ENCODE data around the gene SIL1.
"Not testable (repeated sequence)": the region's sequence is repeated elsewhere in the genome, so short reads cannot be mapped to it uniquely, and the experiment has no call there.

The SIL1 gene

GRCh38 chr5:139182528-139183296 is 15.5 kb downstream of the SIL1 start:
- DNase-seq (ENCODE audit: low read depth), result no peak
- in situ Hi-C loops (cut with HindIII; ENCODE audit: low sequenced_read_pairs), result no loop called here
- H3K4me3 ChIP-seq (ENCODE audit: low read depth, low read length), result no peak overlapping the region
- TF ChIP-seq, protein P1, sequence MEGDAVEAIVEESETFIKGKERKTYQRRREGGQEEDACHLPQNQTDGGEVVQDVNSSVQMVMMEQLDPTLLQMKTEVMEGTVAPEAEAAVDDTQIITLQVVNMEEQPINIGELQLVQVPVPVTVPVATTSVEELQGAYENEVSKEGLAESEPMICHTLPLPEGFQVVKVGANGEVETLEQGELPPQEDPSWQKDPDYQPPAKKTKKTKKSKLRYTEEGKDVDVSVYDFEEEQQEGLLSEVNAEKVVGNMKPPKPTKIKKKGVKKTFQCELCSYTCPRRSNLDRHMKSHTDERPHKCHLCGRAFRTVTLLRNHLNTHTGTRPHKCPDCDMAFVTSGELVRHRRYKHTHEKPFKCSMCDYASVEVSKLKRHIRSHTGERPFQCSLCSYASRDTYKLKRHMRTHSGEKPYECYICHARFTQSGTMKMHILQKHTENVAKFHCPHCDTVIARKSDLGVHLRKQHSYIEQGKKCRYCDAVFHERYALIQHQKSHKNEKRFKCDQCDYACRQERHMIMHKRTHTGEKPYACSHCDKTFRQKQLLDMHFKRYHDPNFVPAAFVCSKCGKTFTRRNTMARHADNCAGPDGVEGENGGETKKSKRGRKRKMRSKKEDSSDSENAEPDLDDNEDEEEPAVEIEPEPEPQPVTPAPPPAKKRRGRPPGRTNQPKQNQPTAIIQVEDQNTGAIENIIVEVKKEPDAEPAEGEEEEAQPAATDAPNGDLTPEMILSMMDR (IDR thresholded peaks at IDR 0.05; ENCODE audit: low read depth, low read length, missing control alignments), result no peak

- no peak overlapping the region for H3K4me3 ChIP-seq (ENCODE audit: low read depth, low read length)
- in situ Hi-C loops (cut with HindIII; ENCODE audit: low sequenced_read_pairs), result no loop called here
- no peak for DNase-seq (ENCODE audit: low read depth)
- TF ChIP-seq, protein P1 (IDR thresholded peaks at IDR 0.05; ENCODE audit: low read depth, low read length, missing control alignments), result no peak
These were observed 16.2 kb downstream of the SIL1 start for GRCh38 chr5:139181835-139182452.

DNA sequence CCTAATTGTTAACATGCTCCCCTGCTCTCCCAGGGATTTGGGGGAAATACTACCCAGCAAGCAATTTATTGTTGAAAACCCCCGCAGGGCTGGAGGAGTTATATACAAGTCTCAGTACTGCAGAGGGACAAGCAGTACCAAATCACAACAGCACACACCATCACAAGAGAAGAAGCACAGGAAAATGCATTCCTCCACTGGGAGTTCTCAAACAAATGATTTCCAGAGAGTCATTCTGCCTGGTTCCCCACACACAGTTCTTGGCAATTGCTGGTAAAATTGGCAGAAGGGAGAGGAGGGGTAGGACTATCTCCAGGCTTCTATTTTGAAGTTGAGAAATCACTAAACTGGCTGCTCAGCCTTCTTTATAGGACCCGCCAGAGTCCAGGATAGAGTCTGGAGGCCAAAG is 16.8 kb downstream of the SIL1 start:
- H3K4me3 ChIP-seq (ENCODE audit: low read depth, low read length), result no peak overlapping the region
- DNase-seq (ENCODE audit: low read depth), result no peak
- TF ChIP-seq, protein P1 (IDR thresholded peaks at IDR 0.05; ENCODE audit: low read depth, low read length, missing control alignments), result no peak
- in situ Hi-C loops (cut with HindIII; ENCODE audit: low sequenced_read_pairs), result no loop called here

GRCh38 chr5:139180850-139181249 is 17.3 kb downstream of the SIL1 start:
- in situ Hi-C loops (cut with HindIII; ENCODE audit: low sequenced_read_pairs), result no loop called here
- TF ChIP-seq, protein P1 (IDR thresholded peaks at IDR 0.05; ENCODE audit: low read depth, low read length, missing control alignments), result no peak
- DNase-seq (ENCODE audit: low read depth), result no peak
- no peak overlapping the region for H3K4me3 ChIP-seq (ENCODE audit: low read depth, low read length)

- H3K4me3 ChIP-seq (ENCODE audit: low read depth, low read length); in situ Hi-C loops (cut with HindIII; ENCODE audit: low sequenced_read_pairs); DNase-seq (ENCODE audit: low read depth): not testable (repeated sequence)
These were observed 18.2 kb downstream of the SIL1 start for GRCh38 chr5:139179778-139180513.

GRCh38 chr5:139178935-139179334 is 19.2 kb downstream of the SIL1 start:
- TF ChIP-seq, protein P1 (IDR thresholded peaks at IDR 0.05; ENCODE audit: low read depth, low read length, missing control alignments), result no peak
- in situ Hi-C loops (cut with HindIII; ENCODE audit: low sequenced_read_pairs), result no loop called here
- DNase-seq (ENCODE audit: low read depth), result no peak
- H3K4me3 ChIP-seq (ENCODE audit: low read depth, low read length), result no peak overlapping the region

GRCh38 chr5:139178589-139178917 is 19.6 kb downstream of the SIL1 start:
- no peak for DNase-seq (ENCODE audit: low read depth)
- TF ChIP-seq, protein P1 (IDR thresholded peaks at IDR 0.05; ENCODE audit: low read depth, low read length, missing control alignments), result no peak
- in situ Hi-C loops (cut with HindIII; ENCODE audit: low sequenced_read_pairs), result no loop called here
- H3K4me3 ChIP-seq (ENCODE audit: low read depth, low read length), result no peak overlapping the region

Data from astrocyte of the cerebellum (primary cell).